HG02943 (cell line): ENCODE results near the gene ZNF469.
"Not testable (repeated sequence)": the region's sequence is repeated elsewhere in the genome, so short reads cannot be mapped to it uniquely, and the experiment has no call there.

Experiments used
- ATAC-seq: cut with Tn5 transposase; IDR thresholded peaks from one replicate; pipeline ENCODE4 v1.9.1; 2021; ENCODE audit warnings: mild to moderate bottlenecking, low read depth, moderate library complexity; ENCODE audit not compliant: unreplicated experiment

ZNF469 gene

GRCh38 chr16:88407807-88408206 lies 25.0 kb downstream of the ZNF469 start:
- no peak for ATAC-seq

GRCh38 chr16:88408561-88409142 lies 25.9 kb downstream of the ZNF469 start:
- no peak for ATAC-seq

DNA sequence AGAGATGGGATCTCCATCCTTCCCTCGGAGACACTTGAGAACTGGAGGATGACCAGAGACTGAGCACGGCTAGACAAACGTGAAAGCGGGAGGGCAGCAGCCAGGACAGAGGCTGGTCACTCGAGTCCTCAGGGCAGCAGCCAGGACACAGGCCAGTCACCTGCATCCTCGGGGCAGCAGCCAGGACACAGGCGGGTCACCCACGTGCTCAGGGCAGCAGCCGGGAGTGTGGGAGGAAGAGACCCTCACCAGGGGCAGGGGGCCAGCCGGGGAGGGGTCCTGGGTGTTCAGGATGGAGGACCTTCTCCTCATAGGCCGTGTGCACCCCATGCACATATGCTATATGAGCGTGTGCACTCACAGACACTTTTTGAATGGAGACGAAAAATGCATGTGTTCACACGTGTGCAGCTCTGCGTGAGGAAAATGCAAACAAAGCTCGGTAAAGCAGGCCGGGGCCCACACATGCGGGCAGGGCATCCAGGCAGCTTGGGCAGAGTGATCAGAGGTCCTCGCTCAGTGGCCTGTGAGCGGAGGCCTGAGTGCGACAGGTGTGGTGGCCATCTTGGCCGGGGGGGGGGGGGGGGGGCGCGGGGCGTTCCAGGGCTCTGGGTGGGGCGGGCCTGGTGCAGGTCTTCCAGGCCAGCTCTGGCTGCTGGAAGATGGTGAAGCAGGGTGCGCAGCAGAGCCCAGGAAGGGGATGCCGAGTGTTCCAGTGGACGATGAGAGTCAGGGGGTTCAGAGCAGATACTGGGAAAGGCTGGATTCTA lies 26.7 kb downstream of the ZNF469 start:
- no peak for ATAC-seq

- not testable (repeated sequence) for ATAC-seq
These were observed 27.7 kb downstream of the ZNF469 start for GRCh38 chr16:88410297-88410968.

DNA sequence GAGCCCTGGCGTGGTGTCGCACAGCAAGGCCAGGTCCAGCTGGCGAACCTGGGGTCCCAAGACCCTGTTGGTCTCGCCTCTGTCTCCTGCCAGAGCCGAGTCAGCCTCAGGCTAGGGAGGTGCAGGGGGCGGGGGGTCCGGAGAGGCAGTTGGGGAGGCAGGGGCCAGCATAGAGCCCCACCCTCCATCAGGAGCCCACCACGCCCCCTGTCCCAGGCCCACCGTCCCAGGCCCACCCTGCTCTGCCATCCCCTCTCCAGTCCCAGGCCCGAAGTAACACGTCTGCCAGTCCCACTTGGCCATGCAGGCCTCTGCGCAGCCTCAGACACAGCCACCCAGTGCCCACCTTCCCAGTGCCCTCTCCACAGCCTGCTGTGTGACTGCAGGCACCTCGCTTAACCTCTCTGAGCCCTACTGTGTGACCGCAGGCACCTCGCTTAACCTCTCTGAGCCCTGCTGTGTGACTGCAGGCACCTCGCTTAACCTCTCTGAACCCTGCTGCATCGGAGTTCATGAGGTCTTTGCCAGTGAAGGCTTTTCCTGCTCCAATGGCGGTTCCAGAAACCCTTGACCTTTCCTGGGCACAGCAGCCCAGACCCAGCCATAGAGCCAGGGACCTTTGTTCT lies 29.3 kb downstream of the ZNF469 start:
- no peak for ATAC-seq

DNA sequence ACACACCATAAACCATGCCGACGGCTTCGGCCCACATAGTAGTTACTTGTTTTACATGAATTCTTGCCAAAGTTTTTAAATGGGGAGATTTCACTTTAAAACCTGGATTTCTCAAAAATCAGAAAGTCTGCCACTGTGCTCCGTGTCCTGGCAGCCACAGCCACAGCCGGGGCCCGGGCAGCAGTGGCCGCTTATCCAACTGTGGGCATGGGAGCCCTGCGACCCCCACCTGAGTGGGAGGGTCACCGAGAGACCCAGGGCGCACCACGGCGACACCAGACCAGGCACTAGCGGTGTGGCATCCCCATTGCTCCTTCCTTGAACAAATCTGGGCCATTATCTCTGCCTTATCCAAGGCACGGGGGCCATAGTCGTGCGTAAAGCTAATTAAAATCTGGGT lies 30.0 kb downstream of the ZNF469 start:
- no peak for ATAC-seq

- ATAC-seq: no peak
These were observed 30.5 kb downstream of the ZNF469 start for GRCh38 chr16:88413231-88413630.

DNA sequence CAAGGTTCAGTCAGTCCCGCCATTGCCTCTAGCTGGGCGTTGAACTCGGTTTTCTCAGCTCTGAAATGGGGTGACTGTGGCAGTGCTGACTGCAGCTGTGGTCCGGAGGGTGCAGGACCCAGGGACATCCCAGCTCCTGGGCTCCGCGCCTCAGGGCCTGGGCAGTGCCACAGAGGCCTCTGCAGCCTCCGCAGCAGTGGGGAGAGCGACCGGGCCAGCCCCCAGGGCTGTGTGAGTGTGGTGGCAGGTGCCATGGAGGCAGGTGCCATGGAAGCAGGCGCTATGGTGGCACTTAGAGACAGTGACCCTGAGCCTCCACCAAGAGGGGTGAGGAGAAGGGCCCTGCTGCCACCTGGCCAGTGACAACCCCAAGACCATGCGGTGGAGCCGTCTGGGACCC lies 30.9 kb downstream of the ZNF469 start:
- no peak for ATAC-seq

GRCh38 chr16:88414521-88415380 lies 32.0 kb downstream of the ZNF469 start:
- no peak for ATAC-seq

- ATAC-seq: no peak
These were observed 32.6 kb downstream of the ZNF469 start for GRCh38 chr16:88415381-88415705.

DNA sequence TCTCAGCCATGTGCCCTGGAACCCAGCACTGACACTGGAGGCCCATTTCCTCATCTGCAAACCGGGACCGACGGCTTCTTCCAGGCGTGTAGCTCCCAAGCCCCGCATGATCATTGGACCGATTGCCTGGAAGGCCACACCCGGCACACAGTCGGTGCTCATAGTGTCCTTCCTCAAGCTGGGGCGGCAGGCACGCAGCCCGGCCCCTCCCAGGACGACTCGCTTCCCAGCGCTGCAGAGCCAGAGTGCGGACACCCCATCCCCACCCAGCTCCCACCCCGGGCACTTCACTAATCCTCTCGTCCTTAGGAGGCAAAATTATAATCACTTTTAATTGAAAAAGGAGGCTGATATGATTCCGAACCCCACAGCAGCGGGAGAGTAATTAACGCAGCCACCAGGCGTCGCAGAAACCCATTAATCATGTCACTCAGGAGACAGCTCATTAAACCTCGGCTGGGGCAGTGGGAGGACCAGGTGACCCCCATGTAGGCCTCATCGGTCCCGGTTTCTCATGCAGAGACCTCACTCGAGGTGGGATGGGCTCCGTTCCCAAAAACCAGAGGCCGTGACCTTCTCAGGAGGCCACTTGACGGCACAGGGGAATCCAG lies 33.1 kb downstream of the ZNF469 start:
- ATAC-seq: no peak

DNA sequence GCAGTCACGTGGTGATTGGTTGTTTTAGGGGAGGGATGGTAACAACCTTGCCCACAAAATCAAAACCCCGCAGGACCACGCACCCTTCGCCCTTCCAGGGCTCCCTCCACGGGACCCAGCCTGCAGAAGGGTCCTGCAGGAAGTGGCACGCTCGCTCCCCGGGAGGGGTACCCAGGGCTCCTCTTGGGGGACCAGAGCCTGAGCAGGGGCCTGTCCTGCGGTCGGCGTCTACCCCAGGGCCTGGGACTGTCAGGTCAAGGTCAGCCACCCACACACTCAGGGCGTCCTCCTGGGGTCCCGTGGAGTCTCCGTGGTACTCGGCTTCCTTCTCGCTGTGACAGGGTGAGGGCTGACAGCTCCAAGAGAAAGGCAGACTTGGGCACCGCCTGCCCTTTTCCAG lies 33.9 kb downstream of the ZNF469 start:
- ATAC-seq: no peak

- ATAC-seq: no peak
These were observed 35.1 kb downstream of the ZNF469 start for GRCh38 chr16:88417684-88418476.

DNA sequence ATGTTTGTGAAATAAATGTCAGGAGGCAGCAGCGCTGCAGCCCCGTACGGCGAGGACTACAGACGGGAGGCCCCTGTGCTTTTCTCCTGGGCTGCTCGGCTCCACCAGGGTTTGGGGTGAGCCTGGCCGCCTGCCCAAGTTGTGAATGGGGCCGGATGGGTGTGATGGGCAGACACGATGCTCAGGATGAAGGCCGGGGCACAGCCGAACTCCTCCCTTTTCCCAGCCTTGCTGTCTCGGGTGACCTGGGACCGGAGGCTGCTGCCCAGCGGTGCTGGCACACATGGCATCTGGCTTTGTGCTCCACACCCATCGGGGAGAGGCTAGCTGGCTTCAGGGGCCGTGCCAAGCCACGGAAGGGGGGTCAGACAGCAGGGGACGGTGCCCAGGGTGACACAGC lies 36.1 kb downstream of the ZNF469 start:
- ATAC-seq: no peak

GRCh38 chr16:88419790-88420189 lies 37.0 kb downstream of the ZNF469 start:
- ATAC-seq: no peak

DNA sequence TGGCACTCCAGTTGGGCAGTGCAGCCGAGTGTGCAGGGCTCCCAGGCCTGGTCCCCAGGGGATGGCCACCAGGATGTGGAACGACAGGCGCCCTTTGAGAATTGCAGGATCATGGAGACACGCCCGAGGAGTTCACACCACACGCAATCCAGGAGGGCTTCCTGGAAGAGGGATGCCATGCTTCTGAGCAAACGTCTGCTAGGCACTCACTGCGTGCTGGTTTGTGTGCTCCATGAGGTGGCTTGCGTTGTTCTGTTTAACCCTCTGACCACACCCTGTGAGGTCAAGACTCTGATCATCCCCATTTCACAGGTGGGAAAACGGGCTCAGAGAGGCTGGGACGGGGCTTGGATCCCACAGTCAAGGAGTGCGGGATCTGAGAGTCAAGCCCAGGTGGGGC lies 37.7 kb downstream of the ZNF469 start:
- no peak for ATAC-seq

DNA sequence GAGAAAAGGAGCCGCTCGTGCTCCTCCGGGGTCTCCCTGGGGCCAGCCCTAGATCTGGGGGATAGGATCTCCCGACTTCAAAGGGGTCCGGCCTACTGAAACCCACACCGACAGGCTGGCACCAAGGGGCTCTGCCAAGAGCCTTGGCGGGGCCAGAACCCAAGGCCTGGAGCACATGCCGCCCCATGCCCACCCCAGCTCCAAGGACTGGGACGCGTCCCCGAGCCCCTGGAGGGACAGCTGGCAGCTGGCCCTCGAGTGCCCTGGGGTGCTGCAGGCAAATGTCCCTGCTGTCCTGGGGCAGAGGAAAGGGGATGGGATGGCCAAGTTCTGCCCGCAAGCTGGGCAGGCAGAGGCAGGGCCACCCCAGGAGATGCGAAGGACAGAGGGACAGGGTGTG lies 38.5 kb downstream of the ZNF469 start:
- no peak for ATAC-seq

DNA sequence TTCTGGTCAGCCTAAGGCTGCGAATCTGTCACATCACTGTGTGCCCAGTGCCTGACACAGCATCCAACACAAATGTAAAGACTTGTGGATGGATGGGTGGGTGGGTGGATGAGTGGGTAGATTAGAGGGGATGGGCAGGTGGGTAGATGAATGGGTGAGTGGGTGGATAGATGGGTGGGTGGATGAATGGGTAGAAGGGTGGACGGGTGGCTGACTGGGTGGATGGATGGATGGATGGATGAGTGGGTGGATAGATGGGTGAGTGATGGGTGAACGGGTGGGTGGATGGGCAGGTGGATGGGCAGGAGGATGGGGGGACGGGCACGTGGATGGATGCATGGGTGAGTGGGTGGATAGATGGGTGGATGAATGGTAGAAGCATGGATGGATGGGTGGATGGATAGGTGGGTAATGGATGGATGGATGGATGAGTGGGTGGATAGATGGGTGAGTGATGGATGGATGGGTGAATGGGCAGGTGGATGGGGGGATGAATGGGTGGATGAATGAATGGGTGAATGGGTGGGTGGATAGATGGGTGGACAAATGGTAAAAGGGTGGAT lies 39.2 kb downstream of the ZNF469 start:
- ATAC-seq: no peak
